Omental fat pad (tissue), 4 donors: ENCODE data around the gene TRO. TPM values are rescaled to one million over a fixed set of nuclear protein-coding genes. Genes with fewer than 3 reads are reported as not detected.

ENCODE experiments used
- ATAC-seq: fragments of 150-250 bp; one replicate; pipeline ENCODE4 v1.9.1; 2016; ENCODE audit warnings: mild to moderate bottlenecking, moderate library complexity; ENCODE audit not compliant: low FRiP score
- DNase-seq: peaks from one replicate; pipeline ENCODE4 v3.0.0-alpha.2; 2019; ENCODE audit warnings: low spot score
- CTCF ChIP-seq, 3 donors: fragments of 450-650 bp; IDR thresholded peaks; one replicate each; pipeline ENCODE4 v1.5.1; 2016 to 2017; ENCODE audit warnings: antibody characterized with exemption in 3 of 3, mild to moderate bottlenecking in 3 of 3, moderate library complexity in 2 of 3
- small RNA-seq: library from RNA; depleted of rRNA; stranded (forward); fragments of <200 nt; gene quantifications from one replicate; pipeline ENCODE3, GENCODE V24; 2016
- total RNA-seq, 4 donors: library from RNA; depleted of rRNA; stranded (reverse); fragments of >200 nt; gene quantifications; one replicate each; pipeline ENCODE4 v1.1.0, GENCODE V29; 2016

The TRO gene
- total RNA-seq, 4 donors from 2014 or later, result 5.3 to 15.9 (median 6.8) TPM

DNA sequence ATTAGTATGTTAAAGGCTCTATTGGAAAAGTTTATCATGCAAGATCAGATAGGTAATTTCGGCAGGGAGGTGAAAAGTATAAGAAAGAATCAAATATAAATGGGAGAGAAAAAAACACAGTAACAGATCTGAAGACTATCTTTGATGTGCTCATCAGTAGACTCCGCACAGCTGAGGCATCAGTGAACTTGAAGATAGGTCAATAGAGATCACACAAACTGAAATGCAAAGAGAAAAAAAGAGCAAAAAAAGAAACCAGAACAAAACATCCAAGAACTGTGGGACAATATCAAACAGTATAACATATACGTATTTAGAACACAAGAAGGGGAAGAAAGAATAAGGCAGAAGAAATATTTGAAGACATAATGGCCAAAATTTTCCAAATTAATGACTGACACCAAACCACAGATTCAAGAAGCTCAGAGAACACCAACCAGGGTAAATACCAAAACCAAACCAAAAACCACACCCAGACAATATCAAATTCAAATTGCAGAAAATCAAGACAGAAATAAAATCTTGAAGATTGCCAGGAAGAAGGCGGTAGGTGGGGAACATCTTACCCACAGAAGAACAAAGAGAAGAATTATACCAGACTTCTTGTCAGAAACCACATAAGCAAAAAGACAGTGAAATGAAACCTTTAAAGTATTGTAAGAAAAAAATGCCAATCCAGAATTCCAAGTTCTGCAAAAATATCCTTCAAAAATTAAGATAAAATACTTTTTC, 44.3 kb downstream of the TRO start:
- ATAC-seq (no peak), DNase-seq (no peak)
- TF ChIP-seq CTCF (IDR thresholded peaks at IDR 0.05), result no peak

GRCh38 chrX:54977387-54977786, 56.8 kb downstream of the TRO start:
- ATAC-seq (no peak), DNase-seq (no peak)
- no peak for TF ChIP-seq CTCF (IDR thresholded peaks at IDR 0.05)

GRCh38 chrX:54978448-54978847, 57.8 kb downstream of the TRO start:
- DNase-seq (no peak), ATAC-seq (no peak)
- TF ChIP-seq CTCF (IDR thresholded peaks at IDR 0.05), result no peak

DNA sequence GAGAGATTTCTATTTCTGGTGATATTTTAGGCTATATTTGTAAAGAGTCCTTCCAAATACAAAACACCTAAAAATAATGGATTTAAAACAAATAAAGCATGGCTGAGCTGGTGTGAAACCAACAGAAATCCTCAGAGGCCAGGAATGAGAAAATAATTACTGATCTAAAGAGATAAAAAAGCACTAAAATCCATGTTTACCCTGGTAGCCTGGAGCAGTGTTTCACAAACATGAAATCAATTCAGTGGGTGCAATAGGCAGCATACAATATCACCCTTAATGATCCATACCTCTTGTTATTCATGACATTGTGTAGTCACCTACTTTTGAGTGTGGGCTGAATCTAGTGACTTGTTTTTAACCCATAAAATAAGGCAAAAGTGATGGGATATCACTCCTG, 58.8 kb downstream of the TRO start:
- no peak for ATAC-seq
- no peak for TF ChIP-seq CTCF (IDR thresholded peaks at IDR 0.05)

GRCh38 chrX:54980334-54980733, 59.7 kb downstream of the TRO start:
- ATAC-seq (no peak), DNase-seq (no peak)
- no peak for TF ChIP-seq CTCF (IDR thresholded peaks at IDR 0.05)

More for the DNA sequence above, 58.8 kb downstream of the TRO start:
- DNase-seq, result no peak

Small RNAs within 50 kb of the gene (small RNA-seq; reads per million reads assigned to genes)
- not detected for gene RF00614

Other genes starting within 250 kb of the TRO start
- not detected for gene ITIH6, start 122.6 kb upstream of the TRO start, total RNA-seq
- gene MAGED2, start 113.1 kb upstream of the TRO start, total RNA-seq, result 100 to 1,000 TPM in 1 of 4 donors, 10 to 100 TPM in 3; 79.6 to 123 (median 95.2) TPM
- 10 to 100 TPM; 10.4 to 23.8 (median 14.2) TPM for gene PFKFB1, start 73.4 kb downstream of the TRO start, total RNA-seq
- gene APEX2, start 79.5 kb downstream of the TRO start, total RNA-seq, result 10 to 100 TPM in 2 of 4 donors, 1 to 10 TPM in 2; 6.9 to 10.3 (median 9.0) TPM
- gene ALAS2, start 110.2 kb downstream of the TRO start, total RNA-seq, result 1 to 10 TPM in 3 of 4 donors, under 1 TPM in 1; 0.74 to 4.6 (median 1.2) TPM
- not detected for gene PAGE2B, start 154.2 kb downstream of the TRO start, total RNA-seq
- not detected for gene PAGE2, start 168.2 kb downstream of the TRO start, total RNA-seq